Mesenteric fat pad (tissue), 1 donor: ENCODE results near the gene GLCE. TPM values are rescaled to one million over a fixed set of nuclear protein-coding genes. Genes with fewer than 3 reads are reported as not detected.

ENCODE experiments used
- DNase-seq: peaks from one replicate; pipeline ENCODE4 v3.0.0-alpha.2; 2020; ENCODE audit warnings: low spot score
- total RNA-seq: library from RNA; stranded (reverse); fragmentation: NEBNext Ultra II Directional; extraction: Animal tissue kit (Norgen Biotek cat#: 25700); gene quantifications from one replicate; pipeline ENCODE4 v1.2.1, GENCODE V29; 2021
- donor health status: DM: yes; HTN: yes; CAD: no.

Gene GLCE
- total RNA-seq, 1 donor from 2014 or later: 14.3 TPM

- no peak for DNase-seq
Measured at GRCh38 chr15:69315402-69316110, 155.1 kb downstream of the GLCE start.

DNA sequence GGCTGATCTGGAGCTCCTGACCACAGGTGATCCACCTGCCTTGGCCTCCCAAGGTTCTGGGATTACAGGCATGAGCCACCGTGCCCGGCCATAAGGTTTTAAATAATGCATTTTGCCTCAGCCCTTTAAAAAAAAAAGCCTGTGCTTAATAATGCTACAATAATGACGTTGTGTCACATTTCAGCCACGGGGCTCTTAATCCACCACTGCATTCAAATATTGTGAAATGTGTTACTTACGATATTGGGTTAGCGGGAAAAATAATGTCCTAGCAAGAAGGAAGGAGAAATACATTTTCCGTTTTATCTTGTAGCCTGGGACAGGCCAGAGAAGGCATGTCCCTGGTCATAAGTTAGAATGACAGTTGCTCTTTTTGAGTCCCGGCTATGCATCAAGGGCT lies 155.9 kb downstream of the GLCE start:
- DNase-seq: no peak

DNA sequence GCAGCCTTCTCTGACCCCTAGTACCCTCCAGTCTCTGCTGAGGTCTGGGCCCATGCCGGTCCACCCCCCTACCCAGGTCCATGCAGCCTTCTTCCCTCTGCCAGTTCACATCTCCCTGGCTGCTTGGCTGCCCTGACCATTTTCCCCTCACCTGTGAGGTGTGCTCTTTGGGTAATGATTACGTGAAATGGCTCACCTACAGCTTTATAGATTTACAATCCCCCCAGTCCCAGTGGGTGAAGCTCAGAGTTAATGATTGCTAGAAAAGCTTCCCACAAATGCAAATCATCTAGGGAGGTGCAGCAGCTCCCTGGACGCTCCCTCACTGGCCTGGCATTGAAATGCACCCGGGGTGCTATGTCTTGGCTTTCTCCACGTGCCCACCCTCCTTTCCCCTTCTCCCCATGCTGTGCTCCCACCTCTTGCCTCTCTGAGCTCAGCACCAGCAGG lies 157.0 kb downstream of the GLCE start:
- DNase-seq: no peak

- no peak for DNase-seq
Measured at GRCh38 chr15:69318033-69318432, 157.6 kb downstream of the GLCE start.

DNA sequence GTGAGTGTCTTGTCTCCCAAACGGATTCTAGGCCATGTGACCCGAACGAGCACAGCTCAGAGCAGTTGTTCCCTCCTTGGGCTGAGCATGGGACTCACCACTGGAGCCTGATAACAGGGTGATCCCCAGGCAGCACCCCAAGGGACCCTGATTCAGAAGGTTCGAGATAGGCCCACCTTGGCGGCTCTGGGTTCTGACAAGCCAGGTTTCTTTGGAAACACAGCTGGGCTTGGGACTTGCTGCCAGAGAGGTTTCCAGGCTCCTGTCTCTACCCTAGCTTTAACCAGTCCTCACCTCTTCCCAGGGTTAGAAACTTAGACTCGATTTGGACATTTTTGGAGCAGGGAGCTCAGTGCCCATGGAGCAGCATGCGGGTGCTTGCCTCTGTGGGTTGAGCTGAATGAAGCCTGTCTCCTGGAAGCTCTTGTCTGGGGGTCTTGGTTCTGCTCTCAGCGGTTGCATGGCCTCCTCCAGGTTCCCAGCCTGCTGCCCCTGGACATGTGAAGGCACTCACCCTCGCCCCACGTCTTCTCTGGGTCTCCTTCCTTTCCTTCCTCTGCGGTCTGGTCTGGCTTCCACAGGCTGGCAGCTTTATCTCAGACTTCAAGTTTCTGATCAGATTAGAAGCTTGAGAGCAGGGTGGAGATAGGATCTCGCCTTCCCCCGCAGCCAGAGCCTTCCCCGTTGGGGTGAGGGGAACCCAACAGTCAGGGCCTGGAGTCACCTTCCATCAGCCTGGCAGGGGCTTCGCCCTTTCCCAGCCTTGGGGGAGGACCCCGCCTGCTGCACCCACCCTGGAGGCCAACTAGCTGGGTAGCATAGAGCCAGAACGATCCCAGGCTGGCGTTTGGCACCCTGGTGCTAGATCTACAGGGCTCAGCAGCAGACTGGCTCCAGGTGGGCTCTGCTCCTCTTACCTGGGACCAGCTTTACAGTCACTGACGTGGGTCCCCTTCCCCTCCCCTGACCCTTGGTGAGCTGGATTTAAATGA lies 159.2 kb downstream of the GLCE start:
- no peak for DNase-seq

GRCh38 chr15:69320977-69321554 lies 160.6 kb downstream of the GLCE start:
- no peak for DNase-seq

Other genes starting within 250 kb of the GLCE start
- gene SPESP1, start 230.1 kb upstream of the GLCE start, total RNA-seq: 1.3 TPM
- 0.19 TPM for gene NOX5, start 145.9 kb upstream of the GLCE start, total RNA-seq
- gene PAQR5, start 138.3 kb downstream of the GLCE start, total RNA-seq: 0.74 TPM